Neural progenitor cell (in vitro differentiated cells): Measurements from ENCODE around the gene EGFR.

Experiments used
- EZH2 ChIP-seq: fragments of 200-600 bp; sonication (generic); IDR thresholded peaks from 2 replicates; pipeline ENCODE4 v1.6.1; 2017; ENCODE audit warnings: antibody characterized with exemption, mild to moderate bottlenecking, moderate library complexity
- TF ChIP-seq, protein P1 (sequence below): fragments of 200-600 bp; sonication (generic); IDR thresholded peaks from 2 replicates; pipeline ENCODE4 v1.5.1; 2017; ENCODE audit warnings: antibody characterized with exemption, mild to moderate bottlenecking

DNA sequence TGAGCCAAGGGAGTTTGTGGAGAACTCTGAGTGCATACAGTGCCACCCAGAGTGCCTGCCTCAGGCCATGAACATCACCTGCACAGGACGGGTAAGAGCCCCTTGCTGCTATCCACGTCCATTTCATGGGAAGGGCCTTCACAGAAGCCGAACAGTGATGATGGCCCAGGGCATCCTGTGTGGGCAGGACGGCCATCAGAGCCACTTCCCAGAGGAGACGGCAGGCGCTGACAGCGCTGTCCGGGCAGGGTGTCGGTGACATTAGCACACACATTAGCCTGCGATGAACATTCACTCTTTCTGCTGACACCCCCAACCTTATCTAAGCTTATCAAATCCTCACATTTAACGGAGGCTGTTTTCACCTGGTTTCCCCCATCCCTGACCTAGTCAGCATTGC lies 144.9 kb downstream of the EGFR start:
- TF ChIP-seq, protein P1, sequence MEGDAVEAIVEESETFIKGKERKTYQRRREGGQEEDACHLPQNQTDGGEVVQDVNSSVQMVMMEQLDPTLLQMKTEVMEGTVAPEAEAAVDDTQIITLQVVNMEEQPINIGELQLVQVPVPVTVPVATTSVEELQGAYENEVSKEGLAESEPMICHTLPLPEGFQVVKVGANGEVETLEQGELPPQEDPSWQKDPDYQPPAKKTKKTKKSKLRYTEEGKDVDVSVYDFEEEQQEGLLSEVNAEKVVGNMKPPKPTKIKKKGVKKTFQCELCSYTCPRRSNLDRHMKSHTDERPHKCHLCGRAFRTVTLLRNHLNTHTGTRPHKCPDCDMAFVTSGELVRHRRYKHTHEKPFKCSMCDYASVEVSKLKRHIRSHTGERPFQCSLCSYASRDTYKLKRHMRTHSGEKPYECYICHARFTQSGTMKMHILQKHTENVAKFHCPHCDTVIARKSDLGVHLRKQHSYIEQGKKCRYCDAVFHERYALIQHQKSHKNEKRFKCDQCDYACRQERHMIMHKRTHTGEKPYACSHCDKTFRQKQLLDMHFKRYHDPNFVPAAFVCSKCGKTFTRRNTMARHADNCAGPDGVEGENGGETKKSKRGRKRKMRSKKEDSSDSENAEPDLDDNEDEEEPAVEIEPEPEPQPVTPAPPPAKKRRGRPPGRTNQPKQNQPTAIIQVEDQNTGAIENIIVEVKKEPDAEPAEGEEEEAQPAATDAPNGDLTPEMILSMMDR = no peak
- TF ChIP-seq EZH2 = no peak
